Adrenal gland (tissue), 12 donors: ENCODE data around the gene OSBP2. TPM values are rescaled to one million over a fixed set of nuclear protein-coding genes. Genes with fewer than 3 reads are reported as not detected.

ENCODE experiments used
- DNase-seq, 7 donors: peaks; one replicate each; pipeline ENCODE4 v3.0.0-alpha.2; 2019 to 2020
- H3K27ac ChIP-seq, 5 donors: fragments of 200-600 bp; sonication (generic) in 4 of 5; 1 replicate in 3 of 5; 2 replicates in 2 of 5; pipeline versions ENCODE4 v1.5.1 to v1.8.0; 2016 to 2020; ENCODE audit warnings: mild to moderate bottlenecking in 1 of 5
- H3K27me3 ChIP-seq: fragments of 200-600 bp; 2 replicates; pipeline ENCODE4 v1.8.0; 2021
- H3K36me3 ChIP-seq, 2 donors: fragments of 200-600 bp; replicated peaks in 1 of 2; 1 replicate in 1 of 2; 2 replicates in 1 of 2; pipeline versions ENCODE4 v1.5.1 to v1.8.0; 2018 to 2022
- H3K4me1 ChIP-seq, 2 donors: fragments of 200-600 bp; replicated peaks in 1 of 2; 1 replicate in 1 of 2; 2 replicates in 1 of 2; pipeline versions ENCODE4 v1.5.1 to v1.8.0; 2018 to 2021
- H3K4me3 ChIP-seq, 4 donors: fragments of 200-600 bp; sonication (generic) in 3 of 4; one replicate each; pipeline ENCODE4 v1.5.1; 2016 to 2018
- H3K9me3 ChIP-seq, 3 donors: fragments of 200-600 bp; sonication (generic) in 1 of 3; replicated peaks in 1 of 3; 1 replicate in 2 of 3; 2 replicates in 1 of 3; pipeline versions ENCODE4 v1.5.1 to v1.8.0; 2016 to 2021
- POLR2A ChIP-seq, 2 donors: fragments of 450-650 bp; IDR thresholded peaks; one replicate each; pipeline ENCODE4 v1.6.1; 2017; ENCODE audit warnings: antibody characterized with exemption in 2 of 2, mild to moderate bottlenecking in 2 of 2, moderate library complexity in 1 of 2
- WGBS, 4 donors: extraction: QIAGEN DNeasy Blood & Tissue Kit in 2 of 4; methylation state at CpG; one replicate each; pipeline versions ENCODE4 v1.1.5 to v1.1.7; 2013 to 2017; 5-methylcytosine and 5-hydroxymethylcytosine counted together
- intact Hi-C, 2 donors: fragments of 100-400 bp; cut with DNase I; formaldehyde crosslinking; loops; one replicate each; pipeline versions ENCODE4 v1.14.1 to v1.15.0; 2022 to 2023
- polyA plus RNA-seq, 3 donors: library from polyadenylated mRNA; stranded (reverse); fragments of 200-250 nt in 2 of 3; fragments of 350-450 nt in 1 of 3; fragmentation: Illumina TruSeq in 1 of 3; extraction: RNeasy Lipid Tissue Mini Kit (QIAGEN cat#74804) in 1 of 3; gene quantifications; one replicate each; pipeline ENCODE4 v1.2.3, GENCODE V29; 2013 to 2014
- total RNA-seq, 9 donors: library from RNA; depleted of rRNA in 4 of 9; stranded (reverse); fragments of >200 nt in 4 of 9; fragments of 120-200 nt in 1 of 9; fragmentation: NEBNext Ultra II Directional in 1 of 9; extraction: Animal tissue kit (Norgen Biotek cat#: 25700) in 1 of 9; gene quantifications; one replicate each; pipeline versions ENCODE4 v1.1.0 to v1.2.4, GENCODE V29; 2013 to 2023
- TF ChIP-seq, protein P1 (sequence below), 6 experiments: fragments of 450-650 bp in 4 of 6; fragments of 200-600 bp in 2 of 6; sonication (generic) in 1 of 6; IDR thresholded peaks; 1 replicate in 5 of 6; 2 replicates in 1 of 6; pipeline versions ENCODE4 v1.5.1 to v1.8.0; 2016 to 2021; ENCODE audit warnings: antibody characterized with exemption in 6 of 6, mild to moderate bottlenecking in 2 of 6, moderate library complexity in 1 of 6
- donor health status: healthy with polysubstance abuse.
- donor health status: Bipolar disorder and iron deficiency.
- donor health status: DM: yes; HTN: yes; CAD: no.
- donor health status: DM: no; HTN: no; CAD: no.
- donor health status: DM: no; HTN: no; CAD: no.
- donor health status: DM: yes; HTN: yes; CAD: no.

OSBP2 gene
- total and polyA plus RNA-seq, 12 donors: 7.3 to 35.6 (median 19.7) TPM

DNA sequence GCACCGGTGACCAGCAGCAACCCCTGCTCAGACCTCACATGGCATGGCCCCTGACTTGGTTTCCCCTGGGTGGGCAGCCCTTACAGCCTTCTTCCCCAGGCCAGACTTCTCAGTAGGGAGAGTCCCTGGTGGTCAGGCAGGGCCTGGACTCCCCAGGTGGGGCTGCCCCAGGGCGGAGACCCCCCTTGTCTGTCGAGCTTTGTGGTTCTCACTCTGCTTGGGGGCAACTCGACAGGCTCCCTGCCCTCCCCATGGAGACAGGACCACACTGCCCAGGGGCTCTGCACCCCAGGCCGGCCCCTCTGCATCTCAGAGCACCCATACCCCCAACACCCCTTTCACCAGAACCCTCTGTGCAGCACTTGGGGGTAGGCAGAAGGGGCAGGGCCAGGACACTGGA, 186.2 kb downstream of the OSBP2 start:
- peak overlapping the region in 2 of 5 donors; percentile 60 to 84 for H3K27ac ChIP-seq
- 90 to 96% (median 93%) methylated on average over 1 to 5 of the region's 5 CpGs for WGBS, 4 donors
- TF ChIP-seq, protein P1, sequence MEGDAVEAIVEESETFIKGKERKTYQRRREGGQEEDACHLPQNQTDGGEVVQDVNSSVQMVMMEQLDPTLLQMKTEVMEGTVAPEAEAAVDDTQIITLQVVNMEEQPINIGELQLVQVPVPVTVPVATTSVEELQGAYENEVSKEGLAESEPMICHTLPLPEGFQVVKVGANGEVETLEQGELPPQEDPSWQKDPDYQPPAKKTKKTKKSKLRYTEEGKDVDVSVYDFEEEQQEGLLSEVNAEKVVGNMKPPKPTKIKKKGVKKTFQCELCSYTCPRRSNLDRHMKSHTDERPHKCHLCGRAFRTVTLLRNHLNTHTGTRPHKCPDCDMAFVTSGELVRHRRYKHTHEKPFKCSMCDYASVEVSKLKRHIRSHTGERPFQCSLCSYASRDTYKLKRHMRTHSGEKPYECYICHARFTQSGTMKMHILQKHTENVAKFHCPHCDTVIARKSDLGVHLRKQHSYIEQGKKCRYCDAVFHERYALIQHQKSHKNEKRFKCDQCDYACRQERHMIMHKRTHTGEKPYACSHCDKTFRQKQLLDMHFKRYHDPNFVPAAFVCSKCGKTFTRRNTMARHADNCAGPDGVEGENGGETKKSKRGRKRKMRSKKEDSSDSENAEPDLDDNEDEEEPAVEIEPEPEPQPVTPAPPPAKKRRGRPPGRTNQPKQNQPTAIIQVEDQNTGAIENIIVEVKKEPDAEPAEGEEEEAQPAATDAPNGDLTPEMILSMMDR (IDR thresholded peaks at IDR 0.05): no peak
- TF ChIP-seq POLR2A (IDR thresholded peaks at IDR 0.05): no peak
- no peaks in the 10 kb centered on the region for H3K9me3 ChIP-seq
- H3K27me3 ChIP-seq: no peaks in the 10 kb centered on the region
- intact Hi-C loops: no loop called here
- no peaks in the 10 kb centered on the region for H3K36me3 ChIP-seq
- peaks cover 21 to 51% of the 10 kb centered on the region in 2 donors for H3K4me1 ChIP-seq
- no peak overlapping the region for H3K4me3 ChIP-seq
- peak in 1 of 7 donors; percentile 13 for DNase-seq

DNA sequence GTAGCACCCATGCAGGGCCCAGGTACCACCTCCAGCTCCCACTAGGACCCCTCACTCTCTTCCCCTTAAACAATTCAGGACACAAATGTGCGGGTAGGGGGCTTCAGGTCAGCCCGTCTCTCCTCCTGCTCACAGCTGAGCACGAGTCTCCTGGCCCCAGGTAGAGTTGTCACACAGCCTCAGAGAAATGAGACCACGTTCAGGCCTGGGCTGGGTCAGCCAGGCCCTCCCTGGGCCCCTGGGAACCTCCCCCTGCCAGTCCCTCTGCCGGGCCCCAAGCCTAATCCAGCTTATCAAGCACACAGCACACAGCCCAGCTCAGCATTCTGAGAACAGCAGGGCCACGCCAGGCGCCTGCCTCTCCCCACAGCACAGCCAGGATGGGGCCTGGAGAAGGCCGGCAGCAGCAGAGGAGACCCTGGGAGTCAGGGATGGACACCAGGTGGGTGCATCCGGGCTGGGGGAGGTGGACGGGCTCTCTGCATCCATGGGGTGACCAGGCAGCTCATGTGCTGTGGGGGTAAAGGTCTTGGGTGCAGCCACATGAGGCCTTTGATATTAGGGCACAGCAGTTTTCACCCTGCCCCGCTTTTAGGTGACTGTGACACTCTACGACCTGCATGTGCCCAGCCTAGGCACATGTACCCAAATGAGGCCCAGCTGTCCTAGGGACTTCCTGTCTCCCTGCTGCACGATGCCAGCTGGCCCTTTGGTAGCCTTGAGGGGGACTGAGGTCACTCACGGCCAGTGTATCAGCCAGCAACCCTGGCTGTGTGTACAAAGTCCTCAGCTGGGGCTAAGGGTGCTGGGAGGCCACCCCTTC, 186.9 kb downstream of the OSBP2 start:
- H3K4me1 ChIP-seq: peaks cover 21 to 44% of the 10 kb centered on the region in 2 donors
- intact Hi-C loops: no loop called here
- no peaks in the 10 kb centered on the region for H3K9me3 ChIP-seq
- H3K36me3 ChIP-seq: no peaks in the 10 kb centered on the region
- peak overlapping the region in 3 of 5 donors; percentile 36 to 84 (median 60) for H3K27ac ChIP-seq
- H3K4me3 ChIP-seq: no peak overlapping the region
- WGBS, 4 donors: 40 to 68% (median 58%) methylated on average over 1 to 14 of the region's 14 CpGs
- DNase-seq: peak in 6 of 7 donors; percentile 61 to 87 (median 69)
- TF ChIP-seq, protein P1 (IDR thresholded peaks at IDR 0.05): no peak
- no peak for TF ChIP-seq POLR2A (IDR thresholded peaks at IDR 0.05)
- H3K27me3 ChIP-seq: no peaks in the 10 kb centered on the region

DNA sequence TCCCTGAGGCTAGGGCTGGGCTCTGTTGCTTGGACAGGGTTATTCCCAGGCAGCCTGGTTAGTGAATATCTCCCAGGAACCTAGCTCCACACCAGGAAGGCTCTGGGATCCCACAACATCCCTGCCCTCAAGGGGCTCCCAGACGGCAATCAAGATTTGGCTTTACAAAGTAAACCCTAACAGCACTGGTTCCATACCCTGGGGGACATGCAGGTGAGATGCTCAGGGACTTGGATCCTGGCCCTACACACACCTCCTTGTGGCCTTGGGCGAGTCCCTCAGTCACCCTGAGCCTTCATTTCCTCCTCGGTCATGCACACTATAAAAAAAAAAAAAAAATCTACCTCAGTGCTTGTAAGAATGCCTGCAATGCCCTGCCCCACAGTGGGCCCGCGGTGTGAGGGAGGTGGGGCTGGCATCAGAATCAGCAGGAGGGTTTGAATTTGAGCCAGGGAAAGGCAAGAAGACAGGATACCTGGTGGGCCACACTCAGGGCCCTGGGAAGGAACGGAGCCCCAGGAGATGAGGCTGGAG, 187.6 kb downstream of the OSBP2 start:
- peaks cover 19 to 37% of the 10 kb centered on the region in 2 donors for H3K4me1 ChIP-seq
- intact Hi-C loops: no loop called here
- WGBS, 4 donors: 66 to 74% (median 67%) methylated on average over 5 to 6 of the region's 6 CpGs
- peak overlapping the region in 3 of 5 donors; percentile 5 to 84 (median 36) for H3K27ac ChIP-seq
- no peaks in the 10 kb centered on the region for H3K36me3 ChIP-seq
- H3K27me3 ChIP-seq: no peaks in the 10 kb centered on the region
- H3K9me3 ChIP-seq: no peaks in the 10 kb centered on the region
- peak in 1 of 7 donors; percentile 20 for DNase-seq
- no peak overlapping the region for H3K4me3 ChIP-seq
- TF ChIP-seq, protein P1 (IDR thresholded peaks at IDR 0.05): no peak

DNA sequence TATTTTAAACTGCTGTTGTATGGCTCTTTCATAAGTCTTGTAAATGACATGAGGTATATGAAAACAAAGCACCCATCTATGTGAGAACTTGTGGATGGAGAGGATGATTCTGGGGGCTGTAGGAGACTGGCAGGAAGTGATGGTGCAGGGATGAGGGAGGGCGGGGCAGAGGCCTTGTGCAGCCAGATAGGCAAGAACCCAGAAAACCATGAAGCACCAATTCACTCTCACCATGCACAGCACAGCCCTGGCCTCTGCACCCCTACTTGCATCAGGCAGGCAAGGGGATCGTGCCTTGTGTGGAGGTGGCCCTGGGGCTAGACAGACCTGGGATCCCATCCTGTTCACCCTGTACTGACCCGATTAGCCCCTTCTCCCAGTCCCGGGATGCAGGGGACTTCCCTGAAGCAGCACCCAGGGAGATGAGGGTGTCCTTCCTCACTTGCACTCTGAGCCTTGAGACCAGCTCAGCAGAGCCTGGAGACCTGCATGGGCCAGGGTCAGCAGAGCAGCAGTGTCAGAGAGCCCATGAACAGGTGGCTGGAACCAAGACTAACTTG, 188.4 kb downstream of the OSBP2 start:
- no peak for DNase-seq
- intact Hi-C loops: no loop called here
- Histone ChIP-seq H3K27ac (no peak overlapping the region), H3K4me1 (peaks cover 12 to 29% of the 10 kb centered on the region in 2 donors), H3K27me3 (no peaks in the 10 kb centered on the region), H3K36me3 (no peaks in the 10 kb centered on the region), H3K9me3 (no peaks in the 10 kb centered on the region), H3K4me3 (no peak overlapping the region)
- WGBS, 4 donors: 83 to 100% (median 97%) methylated on average over 1 to 4 of the region's 4 CpGs
- TF ChIP-seq, protein P1 (IDR thresholded peaks at IDR 0.05): no peak
- no peak for TF ChIP-seq POLR2A (IDR thresholded peaks at IDR 0.05)
